GM18867 (cell line): ENCODE measurements around the gene MAPKAP1.
"Not testable (repeated sequence)": the region's sequence is repeated elsewhere in the genome, so short reads cannot be mapped to it uniquely, and the experiment has no call there.

Source experiments
- ATAC-seq: cut with Tn5 transposase; IDR thresholded peaks from one replicate; pipeline ENCODE4 v1.9.1; 2021; ENCODE audit warnings: mild to moderate bottlenecking, moderate library complexity; ENCODE audit not compliant: unreplicated experiment

MAPKAP1 gene

DNA sequence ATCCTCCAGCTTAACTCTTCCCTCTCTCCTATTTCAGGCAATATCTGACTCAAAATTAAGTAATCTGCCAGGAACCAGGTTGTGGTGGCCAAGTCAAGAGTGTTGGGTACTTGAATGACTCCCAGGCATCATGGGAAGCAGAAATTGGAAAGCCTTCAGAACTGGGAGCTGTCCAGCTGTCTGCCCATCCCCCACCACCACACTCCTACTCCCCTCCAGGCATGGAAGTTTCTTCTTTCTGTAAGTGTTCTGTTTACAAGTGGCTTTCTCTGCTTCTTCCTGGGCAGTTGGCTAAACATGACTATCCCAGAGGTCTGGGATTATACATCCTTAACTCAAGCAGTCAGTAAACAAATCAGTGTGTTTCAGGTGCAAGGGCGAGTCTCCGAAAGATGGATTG, 25.6 kb upstream of the MAPKAP1 start:
- no peak for ATAC-seq

DNA sequence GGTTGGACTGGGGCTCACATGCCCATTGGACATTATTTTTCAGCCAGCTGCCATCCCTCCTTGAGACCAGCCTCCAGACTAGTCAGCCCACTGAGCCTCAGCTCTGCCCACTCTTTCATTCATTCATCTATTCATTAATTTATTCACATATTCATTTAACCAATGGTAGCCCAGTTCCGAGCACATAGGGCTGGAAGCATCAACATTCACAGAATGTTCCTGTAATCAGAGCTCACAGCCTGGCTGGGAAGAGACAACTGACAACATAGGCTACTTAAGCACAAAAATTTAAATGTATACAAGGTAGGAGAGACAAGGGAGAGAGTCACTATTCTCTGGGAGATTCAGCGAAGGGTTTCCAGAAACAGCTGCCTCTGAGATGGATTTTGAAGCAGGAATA, 23.2 kb upstream of the MAPKAP1 start:
- no peak for ATAC-seq

DNA sequence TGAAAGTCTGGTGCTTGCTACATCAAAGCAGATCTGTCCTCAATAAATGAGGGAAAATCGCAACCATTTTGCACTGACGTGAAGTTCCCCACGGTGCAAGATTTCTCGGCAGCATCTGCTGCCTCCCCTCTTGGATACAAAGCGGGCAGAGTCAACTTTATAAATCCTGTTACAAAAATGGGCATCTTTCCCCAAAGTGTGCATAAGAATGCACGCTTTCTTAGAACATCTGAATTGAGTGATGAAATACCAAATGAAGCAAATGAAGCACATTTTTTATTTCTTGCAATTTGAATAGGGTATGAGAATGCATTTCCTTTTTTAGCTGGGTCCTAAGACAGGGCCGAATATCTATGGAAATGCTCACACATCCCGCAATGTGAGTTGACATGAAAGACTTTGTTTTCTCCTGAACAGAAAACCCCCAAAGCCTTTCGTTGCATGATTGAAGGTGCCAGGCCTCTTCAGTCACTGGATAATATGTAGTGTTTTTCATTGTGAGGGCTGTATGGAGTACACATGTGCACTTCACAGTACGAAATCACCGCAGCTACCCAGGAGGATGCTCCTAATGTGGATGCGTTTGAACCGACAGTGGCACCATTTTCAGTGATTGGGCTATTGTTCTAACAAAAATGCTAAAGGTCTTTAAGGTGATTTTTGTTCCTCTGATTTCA, 19.6 kb upstream of the MAPKAP1 start:
- no peak for ATAC-seq

DNA sequence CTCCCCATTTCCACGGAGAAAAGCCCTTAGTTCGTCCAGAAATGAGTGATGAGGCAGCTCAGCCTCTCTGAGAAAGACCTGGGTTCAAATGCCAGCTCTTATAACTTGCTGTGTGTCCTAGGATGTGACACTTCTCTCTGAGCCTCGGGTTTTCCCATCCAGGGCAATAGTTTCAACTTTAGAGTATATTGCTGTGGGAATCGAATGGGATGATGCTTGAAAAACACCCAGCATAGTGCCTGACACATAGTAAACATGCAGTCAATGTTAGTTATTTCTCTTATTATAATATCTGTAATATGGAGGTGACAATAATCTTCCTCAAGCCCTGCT, 430 bp upstream of the MAPKAP1 start:
- peak; percentile 7 for ATAC-seq

DNA sequence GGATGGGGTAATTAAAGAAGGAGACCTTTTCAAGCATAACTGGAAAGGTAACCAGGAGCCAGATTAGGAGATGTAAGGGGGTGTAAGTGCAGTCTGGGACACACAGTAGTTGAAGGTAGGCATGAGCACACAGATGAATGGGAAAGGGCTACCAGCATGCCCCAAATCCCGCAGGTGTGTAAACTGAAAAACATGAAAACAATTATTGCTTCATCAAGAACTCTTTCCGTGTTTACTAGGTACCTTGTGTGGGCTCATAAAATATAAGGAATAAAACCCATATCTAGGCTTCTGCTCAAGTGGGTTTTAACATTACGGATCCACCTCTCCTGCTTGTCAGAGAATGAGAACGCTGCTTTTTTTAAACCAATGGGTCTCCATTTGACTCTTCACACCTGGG, 1.1 kb downstream of the MAPKAP1 start:
- ATAC-seq: no peak

DNA sequence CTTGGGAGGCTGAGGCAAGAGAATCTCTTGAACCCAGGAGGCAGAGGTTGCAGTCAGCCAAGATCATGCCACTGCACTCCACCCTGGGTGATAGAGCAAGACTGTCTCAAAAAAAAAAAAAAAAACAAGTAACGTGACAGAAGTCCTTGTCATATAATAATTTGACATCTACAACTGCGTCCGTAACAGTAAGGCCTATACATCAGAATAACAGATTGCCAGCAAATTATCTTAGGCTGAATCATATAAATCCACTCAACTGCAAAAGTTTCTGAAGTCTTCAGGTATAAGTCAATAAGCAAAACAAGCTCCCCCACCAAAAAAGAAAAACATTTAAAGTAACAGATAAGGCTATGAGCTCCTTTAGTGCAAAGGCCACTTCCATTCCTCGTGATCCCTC, 3.3 kb downstream of the MAPKAP1 start:
- no peak for ATAC-seq

DNA sequence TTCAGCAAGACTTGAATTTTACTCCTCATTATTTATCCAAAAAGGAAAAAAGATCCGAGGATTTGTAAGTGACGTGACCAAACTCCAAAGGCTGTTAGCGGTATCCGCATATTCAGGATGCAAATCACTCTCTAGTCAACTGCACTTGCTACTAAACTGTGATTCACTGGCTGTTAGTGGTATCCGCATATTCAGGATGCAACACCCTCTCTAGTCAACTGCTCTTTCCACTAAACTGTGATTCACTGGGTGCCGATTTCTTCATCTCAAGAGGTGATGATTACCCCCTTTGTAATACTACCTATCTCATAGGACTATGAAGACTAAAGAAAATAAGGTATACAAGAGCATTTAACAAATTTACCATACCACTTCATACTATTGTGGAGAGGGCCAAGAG, 5.7 kb downstream of the MAPKAP1 start:
- ATAC-seq: peak; percentile 45

DNA sequence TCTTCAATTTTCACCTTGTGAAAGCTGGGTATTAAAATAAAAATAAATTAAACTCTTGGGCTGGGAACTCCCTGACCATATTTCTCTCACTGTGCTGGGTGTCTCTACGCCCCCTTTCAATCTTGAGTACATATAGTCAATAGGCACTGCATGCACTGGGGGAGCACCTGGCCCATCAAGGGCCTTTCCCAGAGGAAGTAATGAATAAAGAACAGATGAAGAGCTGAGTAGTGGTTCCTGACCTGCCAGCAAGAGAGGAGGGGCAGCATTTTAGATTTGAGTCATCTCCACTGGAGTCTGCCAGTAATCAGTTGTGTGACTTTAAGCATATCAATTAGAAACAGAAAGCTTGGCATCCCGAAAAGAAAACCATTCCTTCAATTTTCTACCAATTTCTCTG, 6.2 kb downstream of the MAPKAP1 start:
- peak; percentile 65 for ATAC-seq

DNA sequence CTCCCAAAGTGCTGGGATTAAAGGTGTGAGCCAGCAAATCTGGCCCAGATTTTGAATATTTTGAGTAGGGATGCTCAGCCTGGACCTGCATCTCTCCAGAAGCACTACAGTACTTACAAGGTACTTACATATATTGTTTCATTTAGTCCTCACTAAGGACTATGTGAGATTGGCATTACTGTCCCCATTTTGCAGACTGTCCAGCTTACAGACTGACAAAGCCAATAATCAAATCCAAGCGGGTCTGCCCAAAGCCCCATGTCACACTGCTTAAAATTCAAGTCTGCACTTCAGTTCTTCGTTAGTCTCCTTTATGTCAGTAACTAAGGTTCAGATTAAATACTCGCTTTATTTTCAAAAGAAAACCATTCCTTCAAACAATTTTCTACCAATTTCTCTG, 7.1 kb downstream of the MAPKAP1 start:
- no peak for ATAC-seq

DNA sequence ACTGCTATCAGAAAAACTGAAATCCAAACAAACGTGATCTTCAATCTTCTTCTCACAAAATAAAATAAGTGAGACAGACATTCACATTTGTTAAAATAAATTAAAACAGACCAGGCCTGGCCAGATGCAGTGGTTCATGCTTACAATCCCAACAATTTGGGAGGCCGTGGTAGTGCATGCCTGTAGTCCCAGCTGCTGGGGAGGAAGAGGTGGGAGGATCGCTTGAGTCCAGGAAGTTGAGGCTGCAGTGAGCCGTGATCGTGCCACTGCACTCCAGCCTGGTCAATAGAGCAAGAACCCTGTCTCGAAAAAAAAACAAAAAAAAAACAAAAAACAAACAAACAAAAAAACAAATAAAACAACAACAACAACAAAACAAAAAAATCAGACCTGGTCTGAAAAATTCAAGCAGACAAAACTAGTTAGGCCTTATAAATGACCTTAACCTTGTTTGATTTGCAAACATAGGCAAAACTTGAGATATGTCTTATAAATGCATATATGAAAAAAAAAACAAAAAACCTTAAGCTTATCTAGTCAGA, 10.8 kb downstream of the MAPKAP1 start:
- no peak for ATAC-seq

DNA sequence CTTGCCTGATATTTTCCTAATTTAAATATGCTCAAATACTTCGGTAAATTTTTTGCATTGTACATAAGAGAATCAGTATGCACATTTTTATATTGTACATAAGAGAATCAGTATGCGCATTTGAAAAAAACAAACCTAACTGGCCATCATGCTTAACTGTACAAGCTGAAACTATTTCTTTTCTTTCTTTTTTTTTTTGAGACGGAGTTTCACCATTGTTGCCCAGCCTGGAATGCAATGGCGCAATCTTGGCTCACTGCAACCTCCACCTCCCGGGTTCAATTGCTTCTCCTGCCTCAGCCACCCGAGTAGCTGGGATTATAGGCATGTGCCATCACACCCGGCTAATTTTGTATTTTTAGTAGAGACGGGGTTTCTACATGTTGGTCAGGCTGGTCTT, 11.5 kb downstream of the MAPKAP1 start:
- not testable (repeated sequence) for ATAC-seq

DNA sequence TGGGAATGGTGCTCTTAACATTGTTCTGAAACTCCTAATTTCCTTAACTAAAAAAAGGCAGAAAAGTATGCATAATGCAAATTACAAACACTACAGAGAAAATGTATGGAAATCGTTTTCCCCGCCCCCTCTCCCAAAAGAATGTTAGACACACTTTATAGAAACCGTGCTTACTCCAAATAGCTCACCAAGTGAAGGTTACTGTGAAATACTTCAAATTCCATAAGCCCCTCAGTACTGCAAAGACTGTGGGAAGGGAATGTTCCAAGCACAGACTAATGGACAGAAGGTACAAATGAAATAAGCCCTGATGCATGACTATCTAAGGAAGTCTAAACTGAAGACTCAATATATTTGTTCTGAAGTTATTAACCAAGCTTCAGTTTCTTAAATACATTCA, 12.5 kb downstream of the MAPKAP1 start:
- no peak for ATAC-seq

DNA sequence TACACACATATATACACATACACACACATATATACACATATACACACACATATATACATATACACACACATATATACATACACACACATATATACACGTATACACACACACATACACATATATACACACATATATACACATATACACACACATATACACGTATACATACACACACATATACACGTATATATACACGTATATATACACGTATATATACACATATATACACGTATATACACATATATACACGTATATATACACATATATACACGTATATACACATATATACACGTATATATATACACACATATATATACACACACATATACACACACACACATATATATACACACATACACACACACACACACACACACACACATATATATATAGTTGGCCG, 13.5 kb downstream of the MAPKAP1 start:
- not testable (repeated sequence) for ATAC-seq

DNA sequence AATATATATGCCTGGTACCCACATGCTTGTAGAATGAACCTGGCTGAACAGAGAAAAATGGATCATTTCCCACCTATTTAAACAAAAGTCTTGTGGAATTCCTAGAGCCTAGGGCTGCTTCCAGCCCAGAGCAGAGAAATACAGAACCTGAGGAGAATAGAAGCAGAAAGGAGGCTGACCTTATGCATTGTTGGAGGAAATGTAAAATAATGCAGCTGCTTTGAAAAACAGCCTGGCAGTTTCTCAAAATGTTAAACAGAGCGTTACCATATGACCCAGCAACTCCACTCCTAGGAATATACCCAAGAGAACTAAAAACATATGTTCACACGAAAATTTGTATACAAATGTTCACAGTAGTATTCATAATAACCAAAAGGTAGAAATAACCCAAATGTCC, 15.1 kb downstream of the MAPKAP1 start:
- no peak for ATAC-seq

DNA sequence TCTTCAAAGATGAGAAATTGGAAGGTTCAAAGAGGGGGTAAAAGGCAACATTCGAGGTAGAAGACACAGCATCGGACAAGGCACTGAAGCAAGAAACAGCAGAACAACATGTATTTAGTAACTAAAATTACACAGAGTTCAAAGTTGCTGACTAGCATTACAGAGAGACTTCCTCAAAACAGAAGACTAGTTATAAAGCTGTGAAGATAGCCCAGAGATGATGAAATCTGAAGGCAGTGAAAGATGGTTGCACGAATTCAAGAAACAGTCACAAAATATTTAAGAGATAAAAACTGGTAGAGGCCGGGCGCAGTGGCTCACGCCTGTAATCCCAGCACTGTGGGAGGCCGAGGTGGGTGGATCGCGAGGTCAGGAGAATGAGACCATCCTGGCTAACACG, 16.3 kb downstream of the MAPKAP1 start:
- ATAC-seq: no peak

DNA sequence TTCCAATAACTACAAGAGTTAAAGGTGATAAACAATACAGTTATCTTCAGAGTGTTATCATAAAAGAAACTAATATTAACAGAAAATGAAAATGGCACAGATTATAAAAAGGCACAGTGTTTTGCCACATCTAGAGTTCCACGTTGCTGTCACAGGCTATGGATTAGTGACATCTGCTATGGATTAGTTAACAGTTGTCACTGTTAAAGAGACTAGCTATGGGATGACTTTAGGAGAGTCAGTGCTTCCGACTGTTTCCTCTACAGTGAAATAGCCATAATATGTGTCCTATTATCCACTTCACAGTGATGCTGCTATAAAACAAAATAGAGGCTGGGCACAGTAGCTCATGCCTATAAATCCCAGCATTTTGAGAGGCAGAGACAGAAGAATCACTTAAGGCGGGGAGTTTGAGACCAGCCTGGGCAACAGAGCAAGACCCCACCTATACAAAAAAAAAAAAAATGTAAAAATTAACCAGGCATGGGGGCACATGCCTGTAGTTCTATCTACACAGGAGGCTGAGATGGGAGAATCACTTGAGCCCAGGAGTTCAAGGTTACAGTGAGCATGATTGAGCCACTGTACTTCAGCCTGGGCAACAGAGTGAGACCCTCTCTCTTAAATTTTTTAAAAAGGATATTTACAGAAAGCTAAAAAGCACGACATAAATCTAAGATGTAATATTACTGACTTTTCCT, 19.7 kb downstream of the MAPKAP1 start:
- no peak for ATAC-seq

DNA sequence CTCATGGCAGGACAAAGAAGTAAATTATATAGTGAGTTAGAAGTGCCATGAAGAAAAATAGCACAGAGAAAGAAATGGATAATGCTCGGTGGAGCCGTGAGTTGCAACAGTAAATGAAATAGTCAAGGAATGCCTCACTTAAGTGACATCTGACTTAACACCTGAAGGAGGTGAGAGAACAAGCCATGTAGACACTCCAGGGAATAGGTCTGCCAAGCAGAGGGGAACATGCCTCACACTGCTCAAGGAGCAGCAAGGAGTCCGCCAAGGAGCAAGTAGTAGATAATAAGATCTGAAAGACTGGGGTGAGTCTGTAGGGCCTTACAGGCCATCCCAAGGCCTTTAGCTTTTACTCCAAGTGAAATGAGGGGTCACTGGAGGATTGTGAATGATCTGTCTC, 21.8 kb downstream of the MAPKAP1 start:
- no peak for ATAC-seq

DNA sequence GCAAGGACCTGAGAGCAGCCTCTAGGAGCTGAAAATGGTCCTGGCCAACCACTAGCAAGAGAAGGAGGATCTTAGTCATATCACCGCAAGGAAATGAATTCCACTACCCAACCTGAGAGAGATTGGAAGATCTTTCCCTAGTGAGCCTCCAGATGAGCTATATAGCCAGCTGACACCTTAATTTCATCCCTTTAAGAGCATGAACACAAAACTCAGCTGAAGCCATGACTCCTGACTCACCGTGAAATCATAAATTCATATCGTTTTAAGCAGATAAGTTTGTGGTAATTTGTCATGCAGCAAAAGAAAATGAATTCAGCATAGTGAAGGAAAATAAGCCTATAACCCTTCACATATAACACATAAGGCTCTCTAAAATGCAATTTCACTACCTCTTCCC, 23.5 kb downstream of the MAPKAP1 start:
- no peak for ATAC-seq

DNA sequence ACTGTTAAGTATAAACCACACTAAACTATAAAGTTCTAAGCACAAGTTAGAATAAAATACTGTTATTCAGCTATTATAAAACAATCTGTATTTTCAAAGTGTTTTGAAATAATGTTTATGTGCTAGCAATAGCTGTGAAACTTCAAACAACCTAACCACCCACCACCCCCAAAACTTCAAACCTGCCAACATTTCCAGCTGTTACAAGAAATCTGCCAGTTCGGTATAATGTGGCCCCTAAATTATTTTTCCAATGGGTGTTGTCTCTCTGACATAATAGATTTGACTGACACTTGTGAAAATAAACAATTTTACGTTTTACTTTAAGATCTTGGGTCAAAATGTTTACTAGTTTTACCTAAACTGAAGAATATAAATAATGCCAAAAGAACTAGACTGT, 24.7 kb downstream of the MAPKAP1 start:
- no peak for ATAC-seq

DNA sequence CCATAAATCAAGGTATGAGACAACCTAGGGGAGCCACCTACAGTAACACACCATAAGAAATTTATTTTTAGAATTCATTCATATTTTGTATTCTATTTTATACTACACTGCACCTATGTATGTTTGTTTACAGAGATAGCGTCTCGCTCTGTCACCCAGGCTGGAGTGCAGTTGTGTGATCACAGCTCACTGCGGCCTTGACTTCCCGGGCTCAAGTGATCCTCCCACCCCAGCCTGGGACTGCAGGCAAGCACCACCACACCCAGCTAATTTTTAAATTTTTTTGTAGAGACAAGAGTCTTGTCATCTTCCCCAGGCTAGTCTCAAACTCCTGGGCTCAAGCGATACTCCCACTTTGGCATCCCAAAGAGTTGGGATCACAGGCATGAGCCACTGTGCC, 25.4 kb downstream of the MAPKAP1 start:
- no peak for ATAC-seq

DNA sequence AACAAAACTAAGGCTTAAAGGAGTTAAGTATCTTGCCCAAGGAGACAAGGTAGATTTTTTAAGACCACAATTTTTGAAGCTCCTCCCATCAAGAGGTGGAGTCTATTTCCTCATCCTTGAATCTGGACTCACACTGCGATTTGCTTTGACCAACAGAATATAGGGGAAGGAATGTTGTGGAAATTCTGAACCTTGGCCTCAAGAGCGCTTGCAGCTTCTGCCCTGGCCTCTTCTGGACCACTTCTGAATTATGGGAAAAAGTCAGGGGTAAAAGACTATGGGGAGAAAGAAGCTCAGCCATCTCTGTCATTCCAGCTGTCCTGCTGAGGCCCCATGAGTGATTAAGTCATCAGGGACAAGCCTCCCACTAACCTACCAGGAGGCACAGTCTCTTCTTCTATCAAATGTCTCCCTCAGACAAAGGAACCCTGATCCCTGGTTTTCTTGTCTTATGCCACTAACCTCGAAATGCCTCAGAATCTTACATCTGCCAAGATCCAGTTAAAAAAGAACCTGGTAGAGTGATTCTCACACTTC, 25.9 kb downstream of the MAPKAP1 start:
- ATAC-seq: no peak

DNA sequence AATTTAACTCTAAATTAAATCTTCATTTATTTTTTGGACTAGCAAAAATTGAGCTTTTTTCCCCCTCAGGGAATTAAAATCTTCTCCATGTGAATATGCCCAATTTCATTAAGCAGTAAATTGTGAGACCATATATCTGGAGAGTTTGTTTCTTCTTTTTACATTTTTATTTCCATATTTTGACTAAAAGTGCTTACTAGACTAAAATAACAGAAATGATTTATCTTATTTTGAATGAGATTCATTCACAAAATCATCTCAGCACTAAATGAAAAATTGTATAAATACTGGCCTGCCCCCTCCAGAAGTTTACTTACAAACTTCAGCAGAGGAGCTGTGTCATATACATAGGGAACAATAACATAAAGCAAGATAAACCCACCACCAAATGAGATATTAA, 26.6 kb downstream of the MAPKAP1 start:
- no peak for ATAC-seq
